HG03442 (cell line): Measurements from ENCODE around the gene KLHDC3.
"Not testable (repeated sequence)": the region's sequence is repeated elsewhere in the genome, so short reads cannot be mapped to it uniquely, and the experiment has no call there.

Experiments
- ATAC-seq: cut with Tn5 transposase; IDR thresholded peaks from one replicate; pipeline ENCODE4 v1.9.1; 2021; ENCODE audit warnings: mild to moderate bottlenecking, moderate library complexity; ENCODE audit not compliant: unreplicated experiment

The KLHDC3 gene

GRCh38 chr6:42987533-42988451 lies 26.3 kb upstream of the KLHDC3 start:
- ATAC-seq = no peak

GRCh38 chr6:42988486-42989020 lies 25.5 kb upstream of the KLHDC3 start:
- no peak for ATAC-seq

- ATAC-seq = no peak
These were observed 24.1 kb upstream of the KLHDC3 start for GRCh38 chr6:42989923-42990322.

- no peak for ATAC-seq
These were observed 20.6 kb upstream of the KLHDC3 start for GRCh38 chr6:42993445-42993844.

- no peak for ATAC-seq
These were observed 17.5 kb upstream of the KLHDC3 start for GRCh38 chr6:42996513-42996912.

- ATAC-seq = not testable (repeated sequence)
These were observed 15.8 kb upstream of the KLHDC3 start for GRCh38 chr6:42998205-42998604.

GRCh38 chr6:43001843-43002242 lies 12.2 kb upstream of the KLHDC3 start:
- no peak for ATAC-seq

GRCh38 chr6:43005844-43006243 lies 8.2 kb upstream of the KLHDC3 start:
- no peak for ATAC-seq

- ATAC-seq = no peak
These were observed 7.8 kb upstream of the KLHDC3 start for GRCh38 chr6:43006251-43006650.

- no peak for ATAC-seq
These were observed 6.9 kb upstream of the KLHDC3 start for GRCh38 chr6:43007126-43007525.

- no peak for ATAC-seq
These were observed 4.9 kb upstream of the KLHDC3 start for GRCh38 chr6:43009124-43009523.

- no peak for ATAC-seq
These were observed 2.8 kb upstream of the KLHDC3 start for GRCh38 chr6:43011207-43011606.

GRCh38 chr6:43012364-43012763 lies 1.7 kb upstream of the KLHDC3 start:
- ATAC-seq = no peak

- no peak for ATAC-seq
These were observed 779 bp upstream of the KLHDC3 start for GRCh38 chr6:43013097-43013842.

GRCh38 chr6:43014434-43014909 lies 423 bp downstream of the KLHDC3 start:
- ATAC-seq = no peak

- ATAC-seq = no peak
These were observed 2.3 kb downstream of the KLHDC3 start for GRCh38 chr6:43016176-43016942.

- ATAC-seq = no peak
These were observed 2.9 kb downstream of the KLHDC3 start for GRCh38 chr6:43016943-43017334.

- no peak for ATAC-seq
These were observed 5.1 kb downstream of the KLHDC3 start for GRCh38 chr6:43019152-43019551.

- ATAC-seq = no peak
These were observed 6.1 kb downstream of the KLHDC3 start for GRCh38 chr6:43020052-43020705.

- ATAC-seq = no peak
These were observed 6.8 kb downstream of the KLHDC3 start for GRCh38 chr6:43020847-43021246.
